Erythroblast (primary cell): Measurements from ENCODE around the gene SCN1B.

Experiments used
- GATA1 ChIP-seq: IDR thresholded peaks from 2 replicates; pipeline ENCODE4 v1.6.1; 2011; ENCODE audit warnings: low read depth, mild to moderate bottlenecking, control low read depth, low read length, moderate library complexity
- POLR2A ChIP-seq: IDR thresholded peaks from 2 replicates; pipeline ENCODE4 v1.6.1; 2011; ENCODE audit warnings: mild to moderate bottlenecking, low read length

DNA sequence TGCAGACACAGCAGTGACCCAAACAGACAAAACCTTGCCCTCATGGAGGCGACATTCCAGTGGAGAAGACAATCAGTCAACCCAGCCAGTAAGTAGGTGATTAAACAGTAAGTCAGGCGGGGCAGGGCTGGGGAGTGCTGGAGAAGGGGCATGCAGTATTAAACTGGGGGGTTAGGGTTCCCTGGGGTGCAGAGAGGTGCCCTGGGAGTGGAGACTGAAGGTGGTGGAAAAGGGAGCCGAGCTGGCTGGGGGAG is 54.2 kb downstream of the SCN1B start:
- TF ChIP-seq POLR2A, result no peak
- no peak for TF ChIP-seq GATA1
